IMR-90 (cell line): ENCODE measurements around the gene ITPR2. TPM values are rescaled to one million over a fixed set of nuclear protein-coding genes. Genes with fewer than 3 reads are reported as not detected.

ENCODE experiments used
- ATAC-seq: fragments of 200-7000 bp; cut with Tn5 transposase; 2 replicates; pipeline ENCODE4 v1.9.1; 2020; ENCODE audit warnings: low read depth, mild to moderate bottlenecking, moderate library complexity
- BruUV-seq: library from RNA; stranded (reverse); fragments of 400-500 nt; replicated peaks from 2 replicates; lab custom pipeline; 2021; lab: Mats Ljungman, UMichigan
- CTCF ChIA-PET: fragments of 300-600 bp; formaldehyde crosslinking; extraction: SDS; loops from one replicate; lab custom pipeline; 2021; ENCODE audit warnings: antibody characterized with exemption; lab: Yijun Ruan, JAX
- POLR2A ChIA-PET: fragments of 300-600 bp; sonication (Branson Sonifier 250); formaldehyde crosslinking; loops from one replicate; lab custom pipeline; 2022; ENCODE audit warnings: antibody characterized with exemption; ENCODE audit not compliant: unreplicated experiment; lab: Charles Lee
- DNase-seq: peaks from one replicate; pipeline ENCODE4 v3.0.0; 2013
- H2AFZ ChIP-seq: replicated peaks from 2 replicates; pipeline ENCODE3; 2013; ENCODE audit warnings: low read length, mild to moderate bottlenecking; ENCODE audit not compliant: poor library complexity
- H2AK5ac ChIP-seq: 2 replicates; pipeline ENCODE4 v1.6.1; 2013; ENCODE audit warnings: low read depth, low read length, inconsistent platforms
- H2AK9ac ChIP-seq: replicated peaks from 2 replicates; pipeline ENCODE3; 2013; ENCODE audit warnings: mild to moderate bottlenecking, low read depth, low read length, moderate library complexity; ENCODE audit not compliant: poor library complexity
- H2BK120ac ChIP-seq: 2 replicates; pipeline ENCODE4 v1.6.1; 2013; ENCODE audit warnings: low read depth, low read length, inconsistent platforms
- H2BK15ac ChIP-seq: 3 replicates; pipeline ENCODE4 v1.6.1; 2013; ENCODE audit warnings: low read depth, low read length, inconsistent platforms
- H2BK20ac ChIP-seq: 2 replicates; pipeline ENCODE4 v1.6.1; 2013; ENCODE audit warnings: low read depth, mild to moderate bottlenecking, inconsistent platforms, low read length, moderate library complexity
- H2BK5ac ChIP-seq: 2 replicates; pipeline ENCODE4 v1.6.1; 2013; ENCODE audit warnings: mild to moderate bottlenecking, low read depth, low read length, inconsistent platforms; ENCODE audit not compliant: poor library complexity, severe bottlenecking
- H3K14ac ChIP-seq: replicated peaks from 2 replicates; pipeline ENCODE4 v1.6.1; 2013; ENCODE audit warnings: low read depth, low read length, inconsistent platforms
- H3K18ac ChIP-seq: 2 replicates; pipeline ENCODE4 v1.6.1; 2013; ENCODE audit warnings: low read depth, low read length, control low read depth
- H3K23ac ChIP-seq: 2 replicates; pipeline ENCODE4 v1.6.1; 2013; ENCODE audit warnings: low read depth, low read length, inconsistent platforms
- H3K27ac ChIP-seq: 2 replicates; pipeline ENCODE4 v1.5.1; 2013; ENCODE audit warnings: mild to moderate bottlenecking, control low read depth, low read length; ENCODE audit not compliant: insufficient read depth
- H3K27me3 ChIP-seq: 2 replicates; pipeline ENCODE4 v1.6.1; 2013; ENCODE audit warnings: low read length; ENCODE audit not compliant: control insufficient read depth, insufficient read depth
- H3K36me3 ChIP-seq: 2 replicates; pipeline ENCODE4 v1.6.1; 2013; ENCODE audit warnings: low read length, mixed read lengths; ENCODE audit not compliant: control insufficient read depth, insufficient read depth
- H3K4ac ChIP-seq: 2 replicates; pipeline ENCODE4 v1.6.1; 2013; ENCODE audit warnings: low read depth, low read length, inconsistent platforms
- H3K4me1 ChIP-seq: 2 replicates; pipeline ENCODE4 v1.6.1; 2013; ENCODE audit warnings: low read length, mixed read lengths; ENCODE audit not compliant: control insufficient read depth, insufficient read depth
- H3K4me2 ChIP-seq: 2 replicates; pipeline ENCODE4 v1.6.1; 2013; ENCODE audit warnings: low read depth, mild to moderate bottlenecking, control low read depth, low read length, moderate library complexity
- H3K4me3 ChIP-seq: 2 replicates; pipeline ENCODE4 v1.5.1; 2013; ENCODE audit warnings: low read depth, mild to moderate bottlenecking, control low read depth, low read length, moderate library complexity; ENCODE audit not compliant: insufficient read depth
- H3K56ac ChIP-seq: 2 replicates; pipeline ENCODE4 v1.6.1; 2013; ENCODE audit warnings: low read length, inconsistent platforms; ENCODE audit not compliant: insufficient read depth; ENCODE audit errors: extremely low read depth
- H3K79me1 ChIP-seq, 2 experiments: 2 replicates each; pipeline ENCODE4 v1.6.1; 2013; ENCODE audit warnings: low read length in 2 of 2, inconsistent platforms in 1 of 2, low read depth in 1 of 2
- H3K9ac ChIP-seq: 2 replicates; pipeline ENCODE4 v1.6.1; 2013; ENCODE audit warnings: low read depth, low read length, control low read depth
- H3K9me1 ChIP-seq: 2 replicates; pipeline ENCODE4 v1.6.1; 2013; ENCODE audit warnings: low read length, inconsistent platforms; ENCODE audit not compliant: insufficient read depth
- H3K9me3 ChIP-seq: 2 replicates; pipeline ENCODE4 v1.6.1; 2013; ENCODE audit warnings: low read length; ENCODE audit not compliant: control insufficient read depth, insufficient read depth
- H4K20me1 ChIP-seq: 2 replicates; pipeline ENCODE4 v1.6.1; 2013; ENCODE audit warnings: low read length, inconsistent platforms; ENCODE audit not compliant: insufficient read depth
- H4K5ac ChIP-seq: 2 replicates; pipeline ENCODE4 v1.6.1; 2013; ENCODE audit warnings: mild to moderate bottlenecking, low read depth, low read length, control low read depth
- H4K8ac ChIP-seq, 2 experiments: 2 replicates each; pipeline ENCODE4 v1.6.1; 2013; ENCODE audit warnings: low read depth in 2 of 2, low read length in 2 of 2, control low read depth in 1 of 2, inconsistent platforms in 1 of 2
- H4K91ac ChIP-seq: 2 replicates; pipeline ENCODE4 v1.6.1; 2013; ENCODE audit warnings: low read depth, low read length, inconsistent platforms; ENCODE audit not compliant: insufficient read depth
- BHLHE40 ChIP-seq: fragments of 150-350 bp; IDR thresholded peaks from 2 replicates; pipeline ENCODE4 v1.6.1; 2016; ENCODE audit warnings: mild to moderate bottlenecking, low read depth, low read length
- CEBPB ChIP-seq: IDR thresholded peaks from 2 replicates; pipeline ENCODE4 v1.6.1; 2012; ENCODE audit warnings: low read depth, low read length, improper control_type of control experiment
- CHD1 ChIP-seq: IDR thresholded peaks from 2 replicates; pipeline ENCODE4 v1.6.1; 2012; ENCODE audit warnings: low read depth, low read length, improper control_type of control experiment
- CTCF ChIP-seq: conservative IDR thresholded peaks from 2 replicates; pipeline ENCODE4 v1.5.1; 2012; ENCODE audit warnings: mild to moderate bottlenecking, low read depth, low read length, improper control_type of control experiment
- ELK1 ChIP-seq: fragments of 150-350 bp; IDR thresholded peaks from 2 replicates; pipeline ENCODE4 v1.6.1; 2016; ENCODE audit warnings: low read depth, mild to moderate bottlenecking, low read length, moderate library complexity, borderline replicate concordance
- FOS ChIP-seq: fragments of 150-350 bp; IDR thresholded peaks from 2 replicates; pipeline ENCODE4 v1.6.1; 2016; ENCODE audit warnings: low read depth, low read length
- MAZ ChIP-seq: IDR thresholded peaks from 2 replicates; pipeline ENCODE4 v1.6.1; 2012; ENCODE audit warnings: low read depth, mild to moderate bottlenecking, low read length, improper control_type of control experiment, moderate library complexity, borderline replicate concordance
- MXI1 ChIP-seq: IDR thresholded peaks from 2 replicates; pipeline ENCODE4 v1.6.1; 2012; ENCODE audit warnings: low read depth, mild to moderate bottlenecking, low read length, moderate library complexity, borderline replicate concordance
- NFE2L2 ChIP-seq: fragments of 150-350 bp; IDR thresholded peaks from 2 replicates; pipeline ENCODE4 v1.6.1; 2016; ENCODE audit warnings: low read depth, mild to moderate bottlenecking, low read length
- POLR2A ChIP-seq: IDR thresholded peaks from 2 replicates; pipeline ENCODE4 v1.6.1; 2012; ENCODE audit warnings: mild to moderate bottlenecking, low read depth, low read length
- RAD21 ChIP-seq: IDR thresholded peaks from 2 replicates; pipeline ENCODE4 v1.6.1; 2012; ENCODE audit warnings: low read length, improper control_type of control experiment
- RCOR1 ChIP-seq: IDR thresholded peaks from 2 replicates; pipeline ENCODE4 v1.6.1; 2012; ENCODE audit warnings: mild to moderate bottlenecking, low read length, improper control_type of control experiment; ENCODE audit not compliant: insufficient replicate concordance
- RFX5 ChIP-seq: IDR thresholded peaks from 2 replicates; pipeline ENCODE4 v1.8.0; 2012; ENCODE audit warnings: low read depth, mild to moderate bottlenecking, low read length, moderate library complexity
- SMC3 ChIP-seq: fragments of 150-350 bp; IDR thresholded peaks from 2 replicates; pipeline ENCODE4 v1.6.1; 2016; ENCODE audit warnings: low read depth, mild to moderate bottlenecking, antibody characterized with exemption, low read length, moderate library complexity
- USF2 ChIP-seq: fragments of 150-350 bp; IDR thresholded peaks from 2 replicates; pipeline ENCODE4 v1.6.1; 2017; ENCODE audit warnings: mild to moderate bottlenecking, antibody characterized with exemption, low read length, low read depth
- WGBS, 2 experiments: methylation state at CpG; one replicate each; pipeline versions ENCODE4 v1.1.5 to v1.1.7; 2013; ENCODE audit warnings: missing lambda C conversion rate in 2 of 2; ENCODE audit not compliant: insufficient read length in 1 of 2; ENCODE audit errors: extremely low coverage in 2 of 2; 5-methylcytosine and 5-hydroxymethylcytosine counted together
- dilution Hi-C: fragments of 300-500 bp; cut with HindIII; formaldehyde crosslinking; loops from one replicate; pipeline ENCODE4 v1.14.3; 2018; ENCODE audit warnings: low sequenced_read_pairs; ENCODE audit not compliant: unreplicated experiment
- in situ Hi-C: fragments of 300-500 bp; cut with MboI; formaldehyde crosslinking; loops from 3 replicates; pipeline ENCODE4 v1.14.3; 2019; ENCODE audit warnings: low sequenced_read_pairs, inconsistent platforms, mixed read lengths
- intact Hi-C: fragments of 100-400 bp; cut with micrococcal nuclease; formaldehyde crosslinking; loops from 2 replicates; pipeline ENCODE4 v1.10.0; 2022
- polyA plus RNA-seq, 3 experiments: library from polyadenylated mRNA; depleted of rRNA; stranded (reverse); fragments of >200 nt; gene quantifications; 2 replicates each; pipeline ENCODE4 v1.2.3, GENCODE V29; 2012; ENCODE audit warnings: low replicate concordance in 1 of 3
- total RNA-seq: library from RNA; depleted of rRNA; stranded (reverse); fragments of >200 nt; gene quantifications from 2 replicates; pipeline ENCODE4 v1.2.3, GENCODE V29; 2012

Gene ITPR2
- total and polyA plus RNA-seq, 2 of the 4 experiments (the other 2 are of a cell fraction) = 1.2 to 9.0 TPM

GRCh38 chr12:26828280-26829073 is 4.5 kb downstream of the ITPR2 start:
- in situ Hi-C loops = no loop called here
- H3K4ac ChIP-seq = no peak overlapping the region
- no peak overlapping the region for H2AK9ac ChIP-seq
- no TSS peak for BruUV-seq
- no peaks in the 10 kb centered on the region for H3K36me3 ChIP-seq
- intact Hi-C loops = no loop called here
- no peak overlapping the region for H3K4me2 ChIP-seq
- no peak overlapping the region for H3K27ac ChIP-seq
- H4K8ac ChIP-seq = no peak overlapping the region
- dilution Hi-C loops = no loop called here
- peaks cover 6% of the 10 kb centered on the region; the same call in 1 of the 2 replicates for H3K9me1 ChIP-seq
- H4K91ac ChIP-seq = no peak overlapping the region
- no peak overlapping the region for H2BK20ac ChIP-seq
- ChIA-PET POLR2A (no interaction called here), CTCF (no interaction called here)
- H3K56ac ChIP-seq = no peak overlapping the region
- H3K4me3 ChIP-seq = no peak overlapping the region
- no peak overlapping the region for H4K5ac ChIP-seq
- no peak overlapping the region for H2AK5ac ChIP-seq
- no peak overlapping the region for H3K14ac ChIP-seq
- peaks cover 2% of the 10 kb centered on the region; the same call in 1 of the 2 replicates for H3K4me1 ChIP-seq
- peaks cover 18 to 31% of the 10 kb centered on the region in 2 experiments for H3K79me1 ChIP-seq
- H3K18ac ChIP-seq = no peak overlapping the region
- no CpG with 5 or more reads among the region's 7 CpGs for WGBS, 2 experiments
- ATAC-seq (no peak), DNase-seq (no peak)
- no peak overlapping the region for H2BK15ac ChIP-seq
- H2AFZ ChIP-seq = no peak overlapping the region
- no peak overlapping the region for H3K9ac ChIP-seq
- no peak overlapping the region for H2BK5ac ChIP-seq
- H3K27me3 ChIP-seq = no peaks in the 10 kb centered on the region
- no peak overlapping the region for H2BK120ac ChIP-seq
- no peaks in the 10 kb centered on the region for H3K9me3 ChIP-seq
- no peaks in the 10 kb centered on the region for H4K20me1 ChIP-seq
- no peak overlapping the region for H3K23ac ChIP-seq
- TF ChIP-seq CHD1 (no peak), USF2 (no peak), RAD21 (no peak), CTCF (no peak), MXI1 (no peak), NFE2L2 (no peak), CEBPB (no peak), FOS (no peak), BHLHE40 (no peak), MAZ (no peak), POLR2A (no peak), RFX5 (no peak), SMC3 (no peak), RCOR1 (no peak), ELK1 (no peak)
